ENCODE measurements around the gene NAGPA.

Gene NAGPA

GRCh38 chr16:5027086-5027485 is 6.6 kb downstream of the NAGPA start:
- no peak for DNase-seq

- DNase-seq = no peak
These were observed 7.1 kb downstream of the NAGPA start for GRCh38 chr16:5026664-5027063.

GRCh38 chr16:5025171-5025632 is 8.5 kb downstream of the NAGPA start:
- DNase-seq = no peak

- DNase-seq = peak in 1 of 5 experiments; percentile 15
These were observed 9.1 kb downstream of the NAGPA start for GRCh38 chr16:5024632-5025031.

GRCh38 chr16:5022521-5022920 is 11.2 kb downstream of the NAGPA start:
- no peak for DNase-seq

- no peak for DNase-seq
These were observed 13.2 kb downstream of the NAGPA start for GRCh38 chr16:5020551-5020950.

- DNase-seq = no peak
These were observed 14.0 kb downstream of the NAGPA start for GRCh38 chr16:5019775-5020174.

GRCh38 chr16:5018793-5019192 is 14.9 kb downstream of the NAGPA start:
- DNase-seq = no peak

- no peak for DNase-seq
These were observed 16.1 kb downstream of the NAGPA start for GRCh38 chr16:5017678-5017969.

- no peak for DNase-seq
These were observed 16.6 kb downstream of the NAGPA start for GRCh38 chr16:5016967-5017677.

- DNase-seq = no peak
These were observed 17.8 kb downstream of the NAGPA start for GRCh38 chr16:5015887-5016286.

- DNase-seq = no peak
These were observed 18.4 kb downstream of the NAGPA start for GRCh38 chr16:5015351-5015750.

- DNase-seq = no peak
These were observed 20.8 kb downstream of the NAGPA start for GRCh38 chr16:5012887-5013286.

- no peak for DNase-seq
These were observed 22.1 kb downstream of the NAGPA start for GRCh38 chr16:5011637-5012036.

- no peak for DNase-seq
These were observed 23.0 kb downstream of the NAGPA start for GRCh38 chr16:5010576-5011329.

GRCh38 chr16:5008311-5008731 is 25.4 kb downstream of the NAGPA start:
- DNase-seq = no peak

- no peak for DNase-seq
These were observed 26.5 kb downstream of the NAGPA start for GRCh38 chr16:5007256-5007655.

GRCh38 chr16:5006348-5007193 is 27.2 kb downstream of the NAGPA start:
- no peak for DNase-seq

- no peak for DNase-seq
These were observed 27.8 kb downstream of the NAGPA start for GRCh38 chr16:5005916-5006315.

GRCh38 chr16:5004311-5004710 is 29.4 kb downstream of the NAGPA start:
- DNase-seq = no peak

- no peak for DNase-seq
These were observed 29.9 kb downstream of the NAGPA start for GRCh38 chr16:5003828-5004227.

- no peak for DNase-seq
These were observed 30.5 kb downstream of the NAGPA start for GRCh38 chr16:5003211-5003610.

- no peak for DNase-seq
These were observed 31.0 kb downstream of the NAGPA start for GRCh38 chr16:5002699-5003143.

Data from T-helper 2 cell (primary cell).